ENCODE measurements around the gene ALKBH6.

GRCh38 chr19:36032251-36033104 lies 18.5 kb upstream of the ALKBH6 start, which contains the start of gene CLIP3:
- TF ChIP-seq EZH2 (IDR thresholded peaks at IDR 0.05; ENCODE audit: low read length): no peak
- no peak for TF ChIP-seq CTCF (optimal IDR thresholded peaks at IDR 0.05 in 1 of 3, IDR thresholded peaks at IDR 0.05 in 1 of 3, conservative IDR thresholded peaks at IDR 0.05 in 1 of 3; ENCODE audit: extremely low read depth in 1 of 3, insufficient read depth in 2 of 3, low read length in 3 of 3)
